Measurements from ENCODE around the gene SLC6A9. TPM values are rescaled to one million over a fixed set of nuclear protein-coding genes. Genes with fewer than 3 reads are reported as not detected.

The SLC6A9 gene
- total RNA-seq, result 2.4 and 8.8 TPM in 2 replicates

GRCh38 chr1:44031252-44032169 is at the start of gene SLC6A9:
SLC6A9 (minus strand) TSS chr1:44031462; CDS start chr1:44024277, 7,185 bp downstream.

GRCh38 chr1:43991476-43992231 is 39.6 kb downstream of the SLC6A9 start, which contains the start of gene CCDC24:
CCDC24 (plus strand) TSS chr1:43991599; CDS start chr1:43991879, 280 bp downstream.

GRCh38 chr1:43978551-43979260 is 52.6 kb downstream of the SLC6A9 start, which contains the start of gene B4GALT2:
B4GALT2 (plus strand) TSS chr1:43979210; CDS start chr1:43981161, 1,951 bp downstream.

GRCh38 chr1:43974443-43975248 is 56.6 kb downstream of the SLC6A9 start, which contains the start of gene ATP6V0B:
ATP6V0B (plus strand) TSS chr1:43974960; CDS start chr1:43975041, 81 bp downstream.

GRCh38 chr1:43969746-43970466 is 61.4 kb downstream of the SLC6A9 start, which contains the start of gene DPH2:
DPH2 (plus strand) TSS chr1:43970010; CDS start chr1:43970176, 166 bp downstream.

Other genes with a start within 250 kb of the SLC6A9 start
- gene ARTN, start 97.7 kb downstream of the SLC6A9 start, total RNA-seq, result not detected in 2 replicates
- gene IPO13, start 84.5 kb downstream of the SLC6A9 start, total RNA-seq, result 18.8 and 27.2 TPM in 2 replicates
- gene DPH2, start 61.5 kb downstream of the SLC6A9 start, total RNA-seq, result 16.5 and 29.6 TPM in 2 replicates
- 48.3 and 90.0 TPM in 2 replicates for gene ATP6V0B, start 56.5 kb downstream of the SLC6A9 start, total RNA-seq
- gene B4GALT2, start 52.3 kb downstream of the SLC6A9 start, total RNA-seq, result 86.4 and 226 TPM in 2 replicates
- gene CCDC24, start 39.9 kb downstream of the SLC6A9 start, total RNA-seq, result 5.5 and 9.0 TPM in 2 replicates
- not detected in 2 replicates for gene KLF17, start 87.4 kb upstream of the SLC6A9 start, total RNA-seq
- gene KLF18, start 110.2 kb upstream of the SLC6A9 start, total RNA-seq, result not detected in 2 replicates
- 35.3 and 35.5 TPM in 2 replicates for gene DMAP1, start 182.0 kb upstream of the SLC6A9 start, total RNA-seq

All from placental epithelial cell (primary cell).